Osteocyte (in vitro differentiated cells): Measurements from ENCODE around the gene C20orf204. TPM values are rescaled to one million over a fixed set of nuclear protein-coding genes. Genes with fewer than 3 reads are reported as not detected.
"Not testable (repeated sequence)": the region's sequence is repeated elsewhere in the genome, so short reads cannot be mapped to it uniquely, and the experiment has no call there.

Experiments used
- DNase-seq: peaks from one replicate; pipeline ENCODE4 v3.0.0; 2021; ENCODE audit warnings: mixed read lengths; ENCODE audit not compliant: unreplicated experiment; ENCODE audit errors: extremely low spot score
- H3K27ac Mint-ChIP-seq: one replicate; pipeline ENCODE4 v1.8.0; 2021; ENCODE audit warnings: mild to moderate bottlenecking, mixed read lengths; ENCODE audit not compliant: unreplicated experiment
- H3K27me3 Mint-ChIP-seq: one replicate; pipeline ENCODE4 v1.8.0; 2021; ENCODE audit warnings: mixed read lengths; ENCODE audit not compliant: unreplicated experiment
- H3K36me3 Mint-ChIP-seq: one replicate; pipeline ENCODE4 v1.8.0; 2021; ENCODE audit warnings: mixed read lengths; ENCODE audit not compliant: unreplicated experiment
- H3K4me1 Mint-ChIP-seq: one replicate; pipeline ENCODE4 v1.8.0; 2021; ENCODE audit warnings: mixed read lengths; ENCODE audit not compliant: unreplicated experiment
- H3K4me3 Mint-ChIP-seq: one replicate; pipeline ENCODE4 v1.8.0; 2021; ENCODE audit warnings: mild to moderate bottlenecking, moderate library complexity, mixed read lengths; ENCODE audit not compliant: unreplicated experiment
- H3K9me3 Mint-ChIP-seq: one replicate; pipeline ENCODE4 v1.8.0; 2021; ENCODE audit warnings: mixed read lengths; ENCODE audit not compliant: unreplicated experiment
- total RNA-seq: library from RNA; stranded (reverse); gene quantifications from 2 replicates; pipeline ENCODE4 v1.2.1, GENCODE V29; 2021
- TF ChIP-seq, protein P1 (sequence below): fragments of 200-600 bp; sonication (generic); IDR thresholded peaks from 2 replicates; pipeline ENCODE4 v1.5.0; 2021; ENCODE audit warnings: antibody characterized with exemption, mild to moderate bottlenecking, moderate library complexity

Gene C20orf204
- total RNA-seq, 1 donor from 2014 or later: 1.3 TPM

GRCh38 chr20:64006490-64006889 is 29.5 kb upstream of the C20orf204 start:
- H3K4me1 Mint-ChIP-seq: peaks cover 3% of the 10 kb centered on the region
- no peak overlapping the region for H3K27ac Mint-ChIP-seq
- DNase-seq: no peak
- no peaks in the 10 kb centered on the region for H3K27me3 Mint-ChIP-seq
- peaks cover 40% of the 10 kb centered on the region for H3K36me3 Mint-ChIP-seq
- H3K9me3 Mint-ChIP-seq: no peaks in the 10 kb centered on the region
- TF ChIP-seq, protein P1, sequence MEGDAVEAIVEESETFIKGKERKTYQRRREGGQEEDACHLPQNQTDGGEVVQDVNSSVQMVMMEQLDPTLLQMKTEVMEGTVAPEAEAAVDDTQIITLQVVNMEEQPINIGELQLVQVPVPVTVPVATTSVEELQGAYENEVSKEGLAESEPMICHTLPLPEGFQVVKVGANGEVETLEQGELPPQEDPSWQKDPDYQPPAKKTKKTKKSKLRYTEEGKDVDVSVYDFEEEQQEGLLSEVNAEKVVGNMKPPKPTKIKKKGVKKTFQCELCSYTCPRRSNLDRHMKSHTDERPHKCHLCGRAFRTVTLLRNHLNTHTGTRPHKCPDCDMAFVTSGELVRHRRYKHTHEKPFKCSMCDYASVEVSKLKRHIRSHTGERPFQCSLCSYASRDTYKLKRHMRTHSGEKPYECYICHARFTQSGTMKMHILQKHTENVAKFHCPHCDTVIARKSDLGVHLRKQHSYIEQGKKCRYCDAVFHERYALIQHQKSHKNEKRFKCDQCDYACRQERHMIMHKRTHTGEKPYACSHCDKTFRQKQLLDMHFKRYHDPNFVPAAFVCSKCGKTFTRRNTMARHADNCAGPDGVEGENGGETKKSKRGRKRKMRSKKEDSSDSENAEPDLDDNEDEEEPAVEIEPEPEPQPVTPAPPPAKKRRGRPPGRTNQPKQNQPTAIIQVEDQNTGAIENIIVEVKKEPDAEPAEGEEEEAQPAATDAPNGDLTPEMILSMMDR: no peak
- no peak overlapping the region for H3K4me3 Mint-ChIP-seq

- no peaks in the 10 kb centered on the region for H3K27me3 Mint-ChIP-seq
- TF ChIP-seq, protein P1: no peak
- no peak overlapping the region for H3K4me3 Mint-ChIP-seq
- no peaks in the 10 kb centered on the region for H3K9me3 Mint-ChIP-seq
- no peak overlapping the region for H3K27ac Mint-ChIP-seq
- H3K4me1 Mint-ChIP-seq: no peaks in the 10 kb centered on the region
- DNase-seq: no peak
- peaks cover 37% of the 10 kb centered on the region for H3K36me3 Mint-ChIP-seq
Observed at GRCh38 chr20:64006902-64007301, 29.1 kb upstream of the C20orf204 start.

DNA sequence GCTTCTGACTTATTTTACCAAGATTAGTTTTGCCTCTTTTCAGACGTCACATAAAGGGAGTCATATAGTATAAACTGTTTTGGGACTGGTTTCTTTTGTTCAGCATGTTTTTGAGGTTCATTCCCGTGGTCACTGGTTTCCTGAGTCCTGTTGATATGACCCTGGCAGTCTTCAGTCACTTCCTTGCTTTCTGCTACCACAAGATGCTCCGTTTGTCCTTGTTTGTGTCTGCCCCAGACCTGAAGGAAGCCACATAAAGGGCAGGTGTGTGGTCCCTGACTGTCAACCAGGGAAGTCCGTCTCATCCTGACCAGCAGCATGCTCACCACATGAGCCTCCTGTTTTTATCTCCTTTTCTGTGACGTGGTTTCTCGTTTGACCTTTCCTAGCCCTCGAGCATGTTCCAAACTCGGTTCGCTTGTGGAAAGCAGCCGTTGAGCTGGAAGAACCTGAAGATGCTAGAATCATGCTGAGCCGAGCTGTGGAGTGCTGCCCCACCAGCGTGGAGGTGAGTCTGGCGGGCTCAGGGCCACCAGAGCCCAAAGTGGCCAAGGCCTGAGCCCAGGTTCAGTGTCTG is 26.1 kb upstream of the C20orf204 start:
- TF ChIP-seq, protein P1: no peak
- no peak for DNase-seq
- H3K36me3 Mint-ChIP-seq: peaks cover 46% of the 10 kb centered on the region
- H3K9me3 Mint-ChIP-seq: no peaks in the 10 kb centered on the region
- no peak overlapping the region for H3K27ac Mint-ChIP-seq
- no peaks in the 10 kb centered on the region for H3K4me1 Mint-ChIP-seq
- H3K27me3 Mint-ChIP-seq: no peaks in the 10 kb centered on the region
- no peak overlapping the region for H3K4me3 Mint-ChIP-seq

- no peak for DNase-seq
- no peaks in the 10 kb centered on the region for H3K27me3 Mint-ChIP-seq
Observed at GRCh38 chr20:64010711-64011237, 25.2 kb upstream of the C20orf204 start.

DNA sequence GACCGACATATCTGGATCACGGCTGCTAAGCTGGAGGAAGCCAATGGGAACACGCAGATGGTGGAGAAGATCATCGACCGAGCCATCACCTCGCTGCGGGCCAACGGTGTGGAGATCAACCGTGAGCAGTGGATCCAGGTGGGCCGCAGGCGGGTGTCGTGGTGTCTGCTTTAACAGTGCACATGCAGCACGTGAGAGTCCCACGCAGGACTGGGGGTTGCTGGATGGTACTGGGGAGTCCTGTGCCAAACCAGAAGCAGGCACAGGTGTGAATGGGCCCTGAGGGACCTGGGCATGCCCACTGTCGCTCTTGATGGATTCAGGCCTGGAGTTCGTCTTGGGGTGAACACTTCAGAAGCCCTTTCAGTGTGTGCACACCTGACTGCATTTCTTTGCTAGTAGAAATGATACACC is 24.6 kb upstream of the C20orf204 start:
- Mint-ChIP-seq H3K36me3 (peaks cover 44% of the 10 kb centered on the region), H3K4me1 (no peaks in the 10 kb centered on the region), H3K4me3 (no peak overlapping the region), H3K27me3 (no peaks in the 10 kb centered on the region), H3K27ac (no peak overlapping the region), H3K9me3 (no peaks in the 10 kb centered on the region)
- no peak for DNase-seq
- TF ChIP-seq, protein P1: no peak

More at GRCh38 chr20:64010711-64011237, 25.2 kb upstream of the C20orf204 start:
- Mint-ChIP-seq H3K36me3 (peaks cover 44% of the 10 kb centered on the region), H3K4me3 (no peak overlapping the region), H3K27ac (no peak overlapping the region), H3K9me3 (no peaks in the 10 kb centered on the region), H3K4me1 (no peaks in the 10 kb centered on the region)
- TF ChIP-seq, protein P1: no peak

GRCh38 chr20:64012385-64013154 is 23.4 kb upstream of the C20orf204 start:
- DNase-seq, H3K4me1 Mint-ChIP-seq, H3K9me3 Mint-ChIP-seq, H3K27me3 Mint-ChIP-seq, H3K27ac Mint-ChIP-seq, H3K4me3 Mint-ChIP-seq: not testable (repeated sequence)
- peaks cover 46% of the 10 kb centered on the region for H3K36me3 Mint-ChIP-seq
